ENCODE results near the gene PLK5. TPM values are rescaled to one million over a fixed set of nuclear protein-coding genes. Genes with fewer than 3 reads are reported as not detected.
"Not testable (repeated sequence)": the region's sequence is repeated elsewhere in the genome, so short reads cannot be mapped to it uniquely, and the experiment has no call there.

PLK5 gene
- not detected in 2 replicates for total RNA-seq

- no peak for TF ChIP-seq CTCF (IDR thresholded peaks at IDR 0.05; ENCODE audit: insufficient read depth, low read length, poor library complexity, severe bottlenecking)
- H3K4me3 ChIP-seq (ENCODE audit: low read depth, low read length) = no peak within 1 kb of the TSS
- H3K36me3 ChIP-seq (ENCODE audit: control insufficient read depth, insufficient read depth, low read length) = no peaks in the 10 kb centered on the region
- no peak for DNase-seq (ENCODE audit: low read depth)
- peaks cover 52% of the 10 kb centered on the region for H3K27me3 ChIP-seq (ENCODE audit: control insufficient read depth, insufficient read depth, low read length)
These were observed at the start of gene PLK5 for GRCh38 chr19:1523412-1524286. TSS of gene PLK5 (plus strand) at chr19:1524077. CDS start at chr19:1526997, 2,920 bp downstream.

GRCh38 chr19:1474765-1475351 is 49.0 kb upstream of the PLK5 start:
- DNase-seq (ENCODE audit: low read depth) = no peak
- H3K27me3 ChIP-seq (ENCODE audit: control insufficient read depth, insufficient read depth, low read length) = peaks cover 38% of the 10 kb centered on the region
- H3K4me3 ChIP-seq (ENCODE audit: low read depth, low read length) = no peak overlapping the region
- no peaks in the 10 kb centered on the region for H3K36me3 ChIP-seq (ENCODE audit: control insufficient read depth, insufficient read depth, low read length)
- no peak for TF ChIP-seq CTCF (IDR thresholded peaks at IDR 0.05; ENCODE audit: insufficient read depth, low read length, poor library complexity, severe bottlenecking)

GRCh38 chr19:1475751-1476437 is 48.0 kb upstream of the PLK5 start:
- peaks cover 28% of the 10 kb centered on the region for H3K27me3 ChIP-seq (ENCODE audit: control insufficient read depth, insufficient read depth, low read length)
- H3K36me3 ChIP-seq (ENCODE audit: control insufficient read depth, insufficient read depth, low read length) = no peaks in the 10 kb centered on the region
- TF ChIP-seq CTCF (IDR thresholded peaks at IDR 0.05; ENCODE audit: insufficient read depth, low read length, poor library complexity, severe bottlenecking) = no peak
- no peak for DNase-seq (ENCODE audit: low read depth)
- no peak overlapping the region for H3K4me3 ChIP-seq (ENCODE audit: low read depth, low read length)

- not testable (repeated sequence) for DNase-seq (ENCODE audit: low read depth); H3K36me3 ChIP-seq (ENCODE audit: control insufficient read depth, insufficient read depth, low read length); H3K4me3 ChIP-seq (ENCODE audit: low read depth, low read length)
- H3K27me3 ChIP-seq (ENCODE audit: control insufficient read depth, insufficient read depth, low read length) = peaks cover 16% of the 10 kb centered on the region
These were observed 46.8 kb upstream of the PLK5 start for GRCh38 chr19:1477056-1477455.

- no peaks in the 10 kb centered on the region for H3K27me3 ChIP-seq (ENCODE audit: control insufficient read depth, insufficient read depth, low read length)
- H3K4me3 ChIP-seq (ENCODE audit: low read depth, low read length) = peak within 1 kb of the TSS; percentile 90
- no peak for TF ChIP-seq CTCF (IDR thresholded peaks at IDR 0.05; ENCODE audit: insufficient read depth, low read length, poor library complexity, severe bottlenecking)
- H3K36me3 ChIP-seq (ENCODE audit: control insufficient read depth, insufficient read depth, low read length) = no peaks in the 10 kb centered on the region
- peak; percentile 68 for DNase-seq (ENCODE audit: low read depth)
These were observed 44.8 kb upstream of the PLK5 start, which contains the start of gene C19orf25 for GRCh38 chr19:1478934-1479707. TSS of gene C19orf25 (minus strand) at chr19:1479215. CDS start at chr19:1478903, 312 bp downstream.
